DMS153 treated with DMSO at 0.1 percent for 48 hours (cell line): Measurements from ENCODE around the gene OR13C9.
"Not testable (repeated sequence)": the region's sequence is repeated elsewhere in the genome, so short reads cannot be mapped to it uniquely, and the experiment has no call there.

ENCODE experiments used
- DNase-seq: peaks from one replicate; lab custom pipeline; 2025; ENCODE audit not compliant: unreplicated experiment; lab: John Stamatoyannopoulos, UW

The OR13C9 gene, protein sequence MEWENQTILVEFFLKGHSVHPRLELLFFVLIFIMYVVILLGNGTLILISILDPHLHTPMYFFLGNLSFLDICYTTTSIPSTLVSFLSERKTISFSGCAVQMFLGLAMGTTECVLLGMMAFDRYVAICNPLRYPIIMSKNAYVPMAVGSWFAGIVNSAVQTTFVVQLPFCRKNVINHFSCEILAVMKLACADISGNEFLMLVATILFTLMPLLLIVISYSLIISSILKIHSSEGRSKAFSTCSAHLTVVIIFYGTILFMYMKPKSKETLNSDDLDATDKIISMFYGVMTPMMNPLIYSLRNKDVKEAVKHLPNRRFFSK

DNA sequence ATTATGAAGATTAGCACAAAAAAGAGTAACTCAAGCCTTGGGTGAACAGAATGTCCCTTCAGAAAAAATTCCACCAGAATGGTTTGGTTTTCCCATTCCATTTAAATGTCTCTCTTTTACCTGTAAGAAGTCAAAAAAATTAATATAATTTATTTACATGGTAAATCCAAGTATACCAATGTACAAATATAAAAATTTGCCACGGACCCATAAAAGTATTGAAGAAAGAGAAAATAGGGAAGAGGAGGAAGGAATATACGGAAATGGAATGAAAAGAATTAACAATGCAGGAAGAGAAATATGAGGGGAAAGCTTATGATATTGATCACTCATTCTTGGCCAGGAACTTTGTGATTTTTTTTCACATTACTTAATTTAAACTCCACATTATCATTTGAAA lies at the start of gene OR13C9:
TSS of gene OR13C9 (minus strand) at position 101 of the 400 bp plus-strand sequence. CDS start at position 101, 0 bp downstream.
- DNase-seq, result no peak

DNA sequence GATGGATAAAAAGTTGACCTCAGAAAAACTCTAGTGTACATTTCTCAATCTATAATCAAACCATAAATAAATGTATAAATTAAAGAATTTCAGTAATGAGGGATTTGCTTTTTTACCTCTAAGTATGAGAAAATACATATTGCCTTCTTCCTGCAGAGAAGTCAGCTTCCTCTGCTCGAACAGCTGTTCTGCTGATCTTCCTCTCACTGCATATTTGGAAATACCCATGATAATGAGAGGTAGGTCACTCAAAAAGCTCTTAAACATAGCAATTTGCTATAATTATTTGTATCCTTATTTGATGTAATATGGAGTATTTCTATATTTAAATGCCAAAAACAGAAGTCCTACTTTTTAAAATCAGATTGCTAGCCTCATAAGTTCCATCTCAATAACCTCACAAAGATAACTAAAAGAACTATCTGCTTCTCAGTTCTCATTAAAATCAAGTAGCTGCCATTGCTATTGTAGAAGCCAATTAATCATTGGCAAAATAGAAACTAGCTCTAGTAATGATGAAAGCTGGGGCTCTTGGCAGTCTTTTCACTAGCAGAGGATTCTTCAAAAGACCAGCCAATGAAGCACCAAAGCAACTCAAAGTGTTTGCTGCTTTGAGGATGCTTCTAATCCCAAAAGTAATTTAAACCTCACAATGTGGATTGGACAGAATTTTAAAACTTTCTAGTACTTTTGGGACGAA lies 40.6 kb upstream of the OR13C9 start:
- no peak for DNase-seq

DNA sequence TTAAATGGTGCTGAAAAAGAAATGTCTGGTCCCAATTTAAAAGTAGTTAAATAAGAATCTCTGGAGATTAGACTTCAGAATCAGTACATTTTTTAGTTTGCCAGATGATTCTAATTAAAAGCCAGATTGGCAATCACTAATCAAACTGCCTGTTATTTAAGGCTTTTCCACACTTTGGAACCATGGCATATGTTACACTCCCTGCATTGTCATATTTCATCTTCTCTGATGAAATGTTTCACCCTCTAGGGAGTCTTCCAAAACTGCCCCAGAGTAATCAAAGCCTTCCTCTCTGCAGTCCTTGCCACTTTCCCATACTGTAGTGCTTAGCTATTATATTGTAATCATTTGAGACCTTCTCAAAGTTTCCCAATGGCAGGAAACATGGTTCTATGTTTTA lies 17.5 kb upstream of the OR13C9 start:
- no peak for DNase-seq

DNA sequence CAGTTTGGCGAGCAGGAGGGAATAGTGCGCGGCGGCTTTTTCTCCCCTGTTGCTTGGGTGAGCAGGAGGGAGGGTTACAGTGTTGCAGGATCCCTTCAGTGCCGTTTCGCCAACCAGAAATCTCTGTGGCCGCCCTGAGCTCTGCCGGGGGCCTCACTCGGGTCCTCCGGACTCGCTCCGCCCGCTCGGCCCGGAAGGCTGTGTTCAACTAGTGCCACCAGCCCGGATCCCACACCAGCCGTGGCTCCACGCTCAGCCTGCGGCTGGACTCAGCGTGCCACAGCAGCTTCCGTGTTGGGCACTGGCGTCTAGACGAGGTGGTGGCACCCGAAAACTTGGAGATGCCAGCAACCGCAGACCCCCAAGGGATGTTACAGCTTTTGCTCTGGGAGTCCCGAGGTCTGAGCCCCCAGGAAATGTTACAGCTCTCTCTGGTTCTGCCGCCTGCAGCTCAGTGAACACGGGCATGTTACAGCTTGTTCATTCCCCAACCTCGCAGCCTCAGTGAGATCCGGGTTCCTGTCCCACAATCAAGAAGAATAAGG lies 16.0 kb upstream of the OR13C9 start:
- no peak for DNase-seq

DNA sequence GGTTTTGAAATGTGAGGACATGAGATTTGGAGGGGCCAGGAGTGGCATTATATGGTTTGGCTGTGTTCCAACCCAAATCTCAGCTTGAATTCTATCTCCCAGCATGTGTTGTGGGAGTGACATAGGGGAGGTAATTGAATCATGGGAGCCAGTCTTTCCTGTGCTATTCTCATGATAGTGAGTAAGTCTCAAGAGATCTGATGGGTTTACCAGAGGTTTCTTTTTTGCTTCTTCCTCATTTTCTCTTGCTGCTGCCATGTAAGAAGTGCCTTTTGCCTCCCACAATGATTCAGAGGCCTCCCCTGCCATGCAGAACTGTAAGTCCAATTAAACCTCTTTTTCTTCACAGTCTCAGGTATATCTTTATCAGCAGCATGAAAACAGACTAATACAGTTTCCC lies 8.0 kb upstream of the OR13C9 start:
- DNase-seq, result not testable (repeated sequence)

DNA sequence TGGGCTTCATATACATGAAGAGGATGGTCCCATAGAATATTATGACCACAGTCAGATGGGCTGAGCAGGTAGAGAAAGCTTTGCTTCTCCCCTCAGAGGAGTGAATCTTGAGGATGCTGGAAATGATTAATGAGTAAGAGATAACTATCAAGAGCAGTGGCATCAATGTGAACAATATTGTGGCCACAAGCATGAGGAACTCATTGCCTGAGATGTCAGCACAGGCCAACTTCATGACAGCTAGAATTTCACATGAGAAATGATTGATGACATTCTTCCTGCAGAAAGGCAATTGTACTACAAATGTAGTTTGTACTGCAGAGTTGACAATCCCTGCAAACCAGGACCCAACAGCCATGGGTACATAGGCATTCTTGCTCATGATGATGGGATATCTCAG lies 586 bp downstream of the OR13C9 start:
- DNase-seq, result no peak

DNA sequence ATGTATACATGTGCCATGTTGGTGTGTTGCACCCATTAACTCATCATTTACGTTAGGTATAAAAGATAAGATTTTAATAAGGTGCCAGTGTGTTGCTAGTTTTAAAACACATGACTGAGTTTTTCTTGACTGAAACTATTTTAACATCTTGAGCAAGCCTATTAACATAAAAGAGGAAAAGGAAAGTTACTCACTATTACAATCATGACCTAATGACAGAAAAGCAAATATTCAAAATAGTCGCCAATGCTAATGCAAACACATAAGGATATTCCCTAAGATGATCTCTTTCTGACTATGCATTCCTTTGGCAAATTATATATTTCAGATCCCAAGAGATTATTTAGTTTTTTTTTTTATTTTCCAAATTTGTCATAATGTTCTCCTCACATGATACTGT lies 6.8 kb downstream of the OR13C9 start:
- no peak for DNase-seq

DNA sequence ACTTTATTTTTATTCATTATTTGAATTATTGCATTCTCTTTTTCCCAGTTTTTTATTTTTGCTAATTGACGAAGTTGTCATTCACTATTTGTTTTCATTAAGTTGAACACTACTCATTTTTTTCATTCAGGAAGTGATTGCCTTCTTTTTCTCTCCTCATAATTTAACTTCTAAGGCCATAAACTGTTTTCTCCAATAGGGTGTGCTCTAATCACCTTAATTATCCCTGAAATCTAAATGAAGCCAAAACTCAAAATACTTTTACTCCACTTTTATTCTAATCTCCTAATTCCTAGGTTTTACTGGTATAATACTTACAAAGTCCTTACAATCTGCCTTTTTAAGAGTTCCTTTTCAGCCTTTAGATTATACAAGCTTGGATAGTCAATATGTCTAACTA lies 9.7 kb downstream of the OR13C9 start:
- no peak for DNase-seq

DNA sequence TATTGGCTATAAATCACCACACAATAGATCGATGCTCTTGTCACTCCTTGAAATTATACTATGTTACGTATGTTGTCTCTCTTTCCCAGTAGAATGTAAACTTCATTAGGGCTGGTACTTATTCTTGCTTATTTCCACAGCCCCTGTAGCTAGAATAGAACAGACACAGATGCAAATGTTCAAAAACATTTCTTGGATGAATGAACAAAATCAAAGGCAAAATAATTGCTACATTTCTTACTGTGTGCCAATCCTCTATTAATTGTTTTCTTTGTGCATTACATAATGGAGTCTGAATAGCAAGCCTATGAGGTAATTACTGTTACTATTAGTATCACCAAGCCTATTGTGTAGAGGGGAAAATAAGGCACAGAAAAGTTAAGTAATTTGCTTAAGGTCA lies 11.9 kb downstream of the OR13C9 start:
- no peak for DNase-seq

DNA sequence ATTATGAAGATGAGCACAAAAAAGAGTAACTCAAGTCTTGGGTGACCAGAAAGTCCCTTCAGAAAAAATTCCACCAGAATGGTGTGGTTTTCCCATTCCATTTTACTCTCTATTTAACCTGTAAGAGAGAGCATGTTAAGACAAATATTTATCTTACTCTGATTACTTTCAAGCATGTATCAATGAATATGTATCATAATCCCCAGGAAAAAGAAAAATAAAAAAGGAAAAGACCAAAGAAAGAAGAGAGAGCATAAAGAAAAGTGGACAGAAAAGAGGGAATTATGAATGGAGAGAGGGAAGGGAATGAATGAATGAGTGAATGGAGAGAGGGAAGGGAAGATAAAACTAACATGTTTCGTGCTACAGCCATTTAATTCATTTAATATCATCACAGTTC lies 12.5 kb downstream of the OR13C9 start, which contains the start of gene OR13C2:
TSS of gene OR13C2 (minus strand) at position 101 of the 400 bp plus-strand sequence. CDS start at position 101, 0 bp downstream.
- not testable (repeated sequence) for DNase-seq

DNA sequence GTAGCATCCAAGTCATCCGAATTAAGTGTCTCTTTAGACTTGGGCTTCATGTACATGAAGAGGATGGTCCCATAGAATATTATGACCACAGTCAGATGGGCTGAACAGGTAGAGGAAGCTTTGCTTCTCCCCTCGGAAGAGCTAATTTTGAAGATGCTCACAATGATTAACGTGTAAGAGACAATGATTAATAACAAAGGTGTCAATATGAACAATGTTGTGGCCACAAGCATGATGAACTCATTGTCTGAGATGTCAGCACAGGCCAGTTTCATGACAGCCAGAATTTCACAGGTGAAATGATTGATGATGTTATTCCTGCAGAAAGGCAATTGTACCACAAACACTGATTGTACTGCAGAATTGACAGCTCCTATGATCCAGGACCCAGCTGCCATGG lies 13.2 kb downstream of the OR13C9 start:
- DNase-seq, result no peak

DNA sequence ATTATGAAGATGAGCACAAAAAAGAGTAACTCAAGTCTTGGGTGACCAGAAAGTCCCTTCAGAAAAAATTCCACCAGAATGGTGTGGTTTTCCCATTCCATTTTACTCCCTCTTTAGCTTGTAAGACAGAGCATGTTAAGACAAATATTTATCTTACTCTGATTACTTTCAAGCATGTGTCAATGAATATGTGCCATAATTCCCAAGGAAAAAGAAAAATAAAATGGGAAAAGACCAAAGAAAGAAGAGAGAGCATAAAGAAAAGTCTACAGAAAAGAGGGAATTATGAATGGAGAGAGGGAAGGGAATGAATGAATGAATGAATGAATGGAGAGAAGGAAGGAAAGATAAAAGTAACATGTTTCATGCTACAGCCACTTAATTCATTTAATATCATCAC lies 18.7 kb downstream of the OR13C9 start, which contains the start of gene OR13C5:
TSS of gene OR13C5 (minus strand) at position 101 of the 400 bp plus-strand sequence. CDS start at position 101, 0 bp downstream.
- not testable (repeated sequence) for DNase-seq

DNA sequence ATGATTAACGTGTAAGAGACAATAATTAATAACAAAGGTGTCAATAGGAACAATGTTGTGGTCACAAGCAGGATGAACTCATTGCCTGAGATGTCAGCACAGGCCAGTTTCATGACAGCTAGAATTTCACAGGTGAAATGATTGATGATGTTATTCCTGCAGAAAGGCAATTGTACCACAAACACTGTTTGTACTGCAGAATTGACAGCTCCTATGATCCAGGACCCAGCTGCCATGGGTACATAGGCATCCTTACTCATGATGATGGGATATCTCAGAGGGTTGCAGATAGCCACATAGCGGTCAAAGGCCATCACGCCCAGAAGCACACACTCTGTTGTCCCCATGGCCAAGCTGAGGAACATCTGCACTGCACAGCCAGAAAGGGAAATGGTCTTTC lies 19.3 kb downstream of the OR13C9 start:
- not testable (repeated sequence) for DNase-seq

DNA sequence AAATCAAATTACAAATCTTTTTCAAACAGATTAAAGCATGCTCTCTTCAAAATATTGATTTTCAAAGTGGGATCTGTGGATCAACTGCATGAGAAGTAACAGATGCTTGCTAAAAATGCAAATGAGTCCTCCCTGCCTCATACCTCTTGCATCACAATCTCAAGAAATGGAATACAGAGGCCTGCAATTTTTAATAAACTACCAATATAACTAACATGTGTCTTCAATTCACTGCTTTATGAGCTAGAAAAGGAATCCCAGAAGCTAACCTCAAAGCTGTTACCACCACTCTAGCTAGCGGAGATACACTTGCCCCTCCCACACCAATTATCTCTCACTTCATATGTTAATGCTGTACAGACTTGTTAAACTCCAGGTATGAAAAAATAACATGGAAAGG lies 28.4 kb downstream of the OR13C9 start:
- DNase-seq, result no peak

DNA sequence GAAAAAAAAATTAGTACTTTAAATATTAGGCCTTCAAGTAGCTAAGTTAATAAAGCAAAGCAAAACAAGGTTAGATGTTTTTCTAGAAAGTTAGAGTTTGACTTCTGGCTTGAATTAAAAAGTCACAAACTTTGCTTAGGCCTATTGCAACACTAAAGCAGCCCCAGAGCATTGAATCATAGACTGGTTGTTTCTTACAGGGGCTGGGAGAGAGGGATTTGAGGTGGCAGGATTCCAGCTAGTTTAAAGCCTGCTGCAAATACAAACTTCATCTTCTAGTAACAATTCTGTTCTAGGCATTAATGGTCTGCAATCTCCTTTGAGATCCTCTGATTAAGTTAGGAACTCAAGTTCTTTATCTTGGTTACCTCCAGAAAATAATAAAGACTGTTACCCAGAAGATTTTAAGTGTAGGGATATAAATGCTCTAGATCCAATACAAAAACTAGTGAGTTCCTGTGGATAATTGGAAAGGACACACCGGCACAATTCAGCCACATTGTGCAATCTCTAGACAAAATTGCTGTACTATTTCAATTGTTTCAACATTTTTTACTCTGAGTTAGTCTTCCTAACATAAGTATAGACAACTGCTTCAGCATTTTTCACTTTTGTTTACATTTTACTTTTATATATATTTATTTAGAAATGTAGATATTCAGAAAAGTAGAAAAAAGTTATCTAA lies 31.4 kb downstream of the OR13C9 start:
- DNase-seq, result no peak

DNA sequence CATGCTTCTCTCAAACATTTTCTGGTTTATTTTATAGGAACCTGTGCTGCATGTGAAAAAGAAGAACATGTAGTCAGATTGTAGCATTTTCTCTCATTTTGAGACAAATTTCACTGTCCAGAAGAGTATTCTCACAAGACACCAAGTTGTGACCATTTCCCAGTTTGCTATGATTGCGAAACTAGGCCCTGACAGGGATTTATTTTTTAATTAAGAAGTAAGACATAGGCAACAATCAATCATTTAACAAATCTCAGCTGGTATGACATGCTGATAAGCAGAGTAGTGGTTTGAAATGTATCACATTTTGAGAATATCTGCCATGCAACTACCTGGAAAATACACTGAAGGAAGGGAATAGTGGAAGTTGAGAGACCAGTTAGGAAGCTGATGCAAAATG lies 37.4 kb downstream of the OR13C9 start:
- no peak for DNase-seq

DNA sequence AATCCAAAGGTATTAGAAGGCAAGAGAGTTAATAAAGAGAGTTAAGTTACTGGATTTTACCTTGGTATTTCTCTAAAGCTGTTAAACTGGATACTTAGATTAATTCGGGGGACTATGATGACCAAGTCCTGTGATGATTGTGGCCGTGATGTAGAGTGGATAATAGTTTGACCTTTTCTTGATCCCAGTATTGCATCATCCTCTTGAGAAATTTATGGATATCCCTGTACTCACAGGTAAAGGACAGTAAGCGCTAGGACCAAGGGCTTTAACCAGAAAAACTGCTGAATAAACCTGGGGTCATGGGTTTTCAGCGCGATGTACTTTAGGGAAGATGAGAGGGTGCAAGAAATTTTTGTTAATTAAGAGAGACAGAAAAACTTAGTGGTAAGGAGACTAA lies 40.7 kb downstream of the OR13C9 start:
- DNase-seq, result no peak

DNA sequence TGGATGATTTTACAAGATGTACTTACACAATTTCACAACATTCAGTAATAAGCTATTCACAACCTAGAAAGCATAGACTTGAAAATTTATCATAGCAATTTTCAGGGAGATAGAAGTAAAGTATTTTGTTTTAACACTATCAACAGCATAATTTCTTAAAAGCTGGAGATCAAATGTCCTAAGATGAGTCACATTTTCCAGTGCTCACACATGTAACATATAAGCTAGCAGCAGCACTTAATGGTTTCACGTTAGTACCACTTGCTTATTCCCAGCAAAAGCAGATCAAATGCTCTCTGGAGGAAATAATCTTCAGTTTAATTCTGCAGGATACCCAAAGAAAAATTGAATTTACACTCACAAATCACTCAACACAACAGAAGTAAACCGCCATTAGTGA lies 42.5 kb downstream of the OR13C9 start:
- DNase-seq, result no peak

DNA sequence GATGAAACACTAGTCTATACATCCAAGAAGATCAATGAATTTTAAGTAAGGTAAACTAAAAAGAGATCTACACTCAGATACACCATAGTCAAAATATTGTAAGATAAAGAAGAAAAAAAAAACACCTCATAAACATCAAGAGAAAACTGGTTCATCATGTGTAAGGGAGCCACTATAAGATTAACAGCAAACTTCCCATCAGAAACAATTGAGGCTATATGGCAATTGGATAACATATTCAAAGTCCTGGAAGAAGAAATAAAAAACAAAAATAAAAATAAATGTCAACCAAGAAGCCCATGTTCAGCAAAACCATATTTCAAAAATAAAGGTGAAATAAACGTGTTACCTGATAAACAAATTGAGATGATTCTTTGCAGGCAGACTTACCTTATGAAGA lies 45.4 kb downstream of the OR13C9 start:
- DNase-seq, result no peak

DNA sequence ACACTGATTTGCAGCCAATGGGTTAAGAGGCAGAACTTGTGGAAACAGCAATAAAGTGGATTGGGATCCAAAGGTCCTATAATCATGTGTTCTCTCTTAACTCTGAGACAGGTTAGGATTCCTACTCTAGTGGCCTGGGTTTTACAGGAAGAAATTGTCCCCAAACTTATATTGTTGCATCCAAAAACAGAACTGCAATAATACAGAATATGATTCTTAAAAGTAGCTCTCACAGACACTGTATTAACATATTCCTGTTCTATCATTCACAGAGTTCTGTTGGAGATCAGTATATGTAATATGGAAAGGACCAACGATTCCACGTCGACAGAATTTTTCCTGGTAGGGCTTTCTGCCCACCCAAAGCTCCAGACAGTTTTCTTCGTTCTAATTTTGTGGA lies 49.1 kb downstream of the OR13C9 start, which contains the start of gene OR13C8:
TSS of gene OR13C8 (plus strand) at position 301 of the 400 bp plus-strand sequence. CDS start at position 301, 0 bp downstream.
- DNase-seq, result no peak
